Mammary epithelial cell (primary cell): ENCODE measurements around the gene TGM2.

Experiments
- CTCF ChIP-seq, 2 donors: IDR thresholded peaks in 1 of 2; conservative IDR thresholded peaks in 1 of 2; 2 replicates each; pipeline ENCODE4 v1.5.1; 2011 to 2012; ENCODE audit warnings: inconsistent platforms in 2 of 2, low read length in 2 of 2, mild to moderate bottlenecking in 2 of 2, control low read depth in 1 of 2, low read depth in 1 of 2; ENCODE audit not compliant: insufficient read depth in 1 of 2; ENCODE audit errors: extremely low read depth in 1 of 2
- EZH2 ChIP-seq: IDR thresholded peaks from 2 replicates; pipeline ENCODE4 v1.6.1; 2012; ENCODE audit warnings: low read length, inconsistent platforms, borderline replicate concordance

GRCh38 chr20:38082894-38083293 is 82.2 kb downstream of the TGM2 start:
- TF ChIP-seq CTCF (conservative IDR thresholded peaks at IDR 0.05 in 1 of 2, IDR thresholded peaks at IDR 0.05 in 1 of 2; ENCODE audit: extremely low read depth in 1 of 2, insufficient read depth in 1 of 2, low read depth in 1 of 2, low read length in 2 of 2): no peak
- TF ChIP-seq EZH2: no peak
